HG02588 (cell line): ENCODE data around the gene ATP2C2.
"Not testable (repeated sequence)": the region's sequence is repeated elsewhere in the genome, so short reads cannot be mapped to it uniquely, and the experiment has no call there.

Source experiments
- ATAC-seq: cut with Tn5 transposase; IDR thresholded peaks from one replicate; pipeline ENCODE4 v1.9.1; 2021; ENCODE audit warnings: mild to moderate bottlenecking, moderate library complexity; ENCODE audit not compliant: unreplicated experiment

ATP2C2 gene

DNA sequence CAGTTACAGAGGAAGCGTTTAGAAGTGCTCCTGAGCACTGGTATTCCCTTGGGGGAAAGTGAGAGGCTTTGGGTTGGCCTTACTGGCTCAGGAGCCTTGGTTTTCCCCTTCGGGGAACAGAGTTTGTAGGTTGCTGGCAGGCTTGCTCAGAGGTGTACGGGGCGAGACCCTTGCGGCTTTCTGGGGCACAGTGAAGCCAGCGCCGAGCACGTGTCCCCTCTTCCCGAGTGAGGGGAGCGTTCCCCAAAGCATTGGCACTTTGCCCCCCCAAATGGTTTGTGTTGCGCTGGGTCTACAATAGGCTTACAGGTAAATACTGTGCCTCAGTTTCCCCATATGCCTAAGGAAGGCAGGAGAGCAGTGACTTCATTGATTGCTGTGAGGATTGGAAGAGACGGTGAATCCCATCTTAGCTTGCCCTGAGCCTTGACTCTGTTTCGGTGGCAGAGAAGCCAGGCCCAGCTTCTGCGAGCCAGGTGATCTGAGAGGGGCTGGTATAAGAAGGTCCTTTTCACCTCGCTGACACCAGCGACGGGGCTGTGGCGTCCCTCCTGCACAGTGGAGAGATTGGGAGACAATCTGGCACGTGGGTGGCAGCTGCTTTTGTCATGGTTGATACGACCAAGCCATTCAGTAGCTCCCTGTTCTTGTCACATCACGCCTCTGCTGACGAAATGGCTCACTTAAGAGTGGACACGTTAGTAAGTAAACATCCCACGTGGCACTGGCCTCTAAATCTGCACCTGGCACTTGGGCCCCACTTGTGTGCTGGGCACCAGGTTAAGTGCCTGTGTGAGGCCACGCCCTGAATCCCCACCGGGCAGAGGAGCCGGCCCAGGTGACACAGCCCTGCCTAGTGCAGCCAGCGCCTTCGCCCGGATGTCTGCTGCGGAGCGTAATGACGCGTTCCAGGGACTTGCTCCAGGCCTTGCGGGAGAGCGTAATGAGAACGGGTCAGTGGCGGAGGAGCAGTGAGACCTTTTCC lies 81.1 kb downstream of the ATP2C2 start:
- no peak for ATAC-seq

DNA sequence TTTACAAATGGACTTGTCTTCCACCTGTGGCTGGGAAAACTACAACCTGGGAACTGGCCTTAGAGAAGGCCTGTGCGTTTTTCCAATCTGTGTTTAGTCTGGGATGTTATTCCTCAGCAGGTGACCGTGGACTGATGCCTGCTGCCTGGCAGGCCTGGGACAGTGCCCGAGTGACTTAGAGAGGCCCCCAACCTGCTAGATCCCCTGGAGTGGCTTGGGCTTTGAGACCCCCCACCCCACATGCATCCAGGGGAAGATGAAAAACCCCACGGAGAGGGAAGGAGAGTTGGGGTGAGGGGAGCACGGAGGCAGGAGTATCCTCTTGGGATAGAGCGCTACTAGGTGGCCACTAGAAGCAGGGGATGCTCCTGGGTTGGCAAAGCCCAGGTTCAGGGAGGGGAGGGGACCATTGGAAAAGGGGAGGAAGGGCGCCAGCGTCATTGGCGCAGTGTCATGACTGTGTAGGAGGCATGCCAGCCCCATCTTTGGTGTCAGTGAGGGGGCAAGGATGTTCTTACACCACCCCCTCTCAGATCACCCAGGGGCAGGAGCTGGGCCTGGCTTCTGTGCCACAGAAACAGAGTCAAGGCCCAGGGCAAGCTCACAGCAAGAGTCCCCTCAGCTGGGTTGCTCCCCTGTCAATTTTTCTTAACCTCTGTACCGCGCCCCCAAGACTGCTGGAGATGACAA lies 82.0 kb downstream of the ATP2C2 start:
- ATAC-seq, result no peak

DNA sequence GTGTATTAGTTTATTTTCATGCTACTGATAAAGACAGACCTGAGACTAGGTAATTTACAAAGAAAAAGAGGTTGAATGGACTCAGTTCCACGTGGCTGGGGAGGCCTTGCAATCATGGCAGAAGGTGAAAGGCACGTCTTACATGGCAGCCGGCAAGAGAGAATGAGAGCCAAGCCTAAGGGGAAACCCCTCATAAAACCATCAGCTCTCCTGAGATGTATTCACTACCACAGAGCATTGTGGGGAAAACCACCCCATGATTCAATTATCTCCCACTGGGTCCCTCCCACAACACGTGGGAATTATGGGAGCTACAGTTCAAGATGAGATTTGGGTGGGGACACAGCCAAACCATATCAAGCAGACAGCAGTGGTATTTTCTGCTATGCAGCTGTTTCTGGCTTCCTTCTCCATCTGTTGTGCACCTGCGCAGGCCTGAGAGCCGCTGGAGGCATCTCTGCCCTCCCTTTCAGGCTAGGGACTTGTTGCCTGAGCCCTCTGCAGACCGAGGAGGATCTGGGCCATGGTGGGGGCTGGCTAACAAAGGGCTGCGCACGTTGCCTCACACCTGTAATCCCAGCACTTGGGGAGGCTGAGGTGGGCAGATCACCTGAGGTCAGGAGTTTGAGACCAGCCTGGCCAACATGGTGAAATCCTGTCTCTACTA lies 82.8 kb downstream of the ATP2C2 start:
- not testable (repeated sequence) for ATAC-seq

DNA sequence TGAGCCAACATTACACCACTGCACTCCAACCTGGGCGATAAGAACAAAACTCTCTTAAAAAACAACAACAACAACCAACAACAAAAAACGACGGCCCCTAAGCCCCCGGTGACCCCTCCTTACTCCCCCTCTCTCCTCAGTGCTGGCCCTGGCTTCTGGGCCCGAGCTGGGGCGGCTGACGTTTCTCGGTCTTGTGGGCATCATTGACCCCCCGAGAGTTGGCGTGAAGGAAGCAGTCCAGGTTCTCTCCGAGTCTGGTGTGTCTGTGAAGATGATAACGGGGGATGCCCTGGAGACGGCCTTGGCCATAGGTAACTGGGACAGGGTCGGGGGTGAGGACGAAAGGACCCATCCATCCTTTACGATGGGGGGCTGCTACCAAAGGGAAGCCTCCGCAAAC lies 83.4 kb downstream of the ATP2C2 start:
- ATAC-seq, result no peak

DNA sequence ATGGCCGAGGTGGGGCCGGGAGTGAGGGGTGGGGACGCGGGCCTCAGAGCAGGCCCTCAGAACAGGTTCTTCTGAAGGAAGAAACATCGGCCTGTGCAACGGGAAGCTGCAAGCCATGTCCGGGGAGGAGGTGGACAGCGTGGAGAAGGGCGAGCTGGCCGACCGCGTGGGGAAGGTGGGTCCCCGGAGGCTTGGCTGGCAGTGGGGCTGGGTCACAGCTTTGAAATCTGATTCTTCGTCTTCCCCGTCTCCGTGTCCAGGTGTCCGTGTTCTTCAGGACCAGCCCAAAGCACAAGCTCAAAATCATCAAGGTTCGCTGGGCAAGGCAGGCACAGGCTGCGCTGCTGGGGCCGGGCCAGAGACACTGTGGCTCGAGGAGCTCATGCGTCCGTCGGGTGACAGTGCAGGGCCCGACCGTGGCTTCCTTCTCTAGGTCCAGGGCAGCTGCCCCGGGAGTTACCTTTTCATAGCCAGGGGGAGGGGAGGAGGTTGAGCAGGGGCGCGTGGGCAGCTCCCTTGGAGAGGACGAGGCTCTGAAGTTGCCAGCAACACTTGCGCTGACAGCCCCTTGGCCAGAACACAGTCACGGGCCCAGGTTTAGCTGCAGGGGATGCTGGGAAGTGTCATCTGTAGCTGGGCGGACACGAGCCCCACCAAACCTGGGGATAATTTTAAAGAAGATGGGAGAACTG lies 84.9 kb downstream of the ATP2C2 start:
- ATAC-seq, result no peak

DNA sequence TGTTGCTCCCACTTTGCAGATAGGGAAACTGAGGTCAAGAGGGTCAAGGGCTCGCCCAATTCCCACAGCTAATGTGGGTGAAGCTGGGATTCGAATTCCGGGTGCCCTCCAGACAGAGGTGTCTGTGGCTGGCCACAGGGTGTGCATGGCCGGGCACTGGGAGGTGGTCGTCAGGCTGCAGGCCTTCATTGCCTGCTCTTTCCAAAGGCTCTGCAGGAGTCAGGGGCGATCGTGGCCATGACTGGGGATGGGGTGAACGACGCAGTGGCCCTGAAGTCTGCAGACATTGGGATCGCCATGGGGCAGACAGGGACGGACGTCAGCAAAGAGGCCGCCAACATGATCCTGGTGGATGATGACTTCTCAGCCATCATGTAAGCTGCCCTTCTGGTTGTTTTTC lies 86.3 kb downstream of the ATP2C2 start:
- ATAC-seq, result no peak

DNA sequence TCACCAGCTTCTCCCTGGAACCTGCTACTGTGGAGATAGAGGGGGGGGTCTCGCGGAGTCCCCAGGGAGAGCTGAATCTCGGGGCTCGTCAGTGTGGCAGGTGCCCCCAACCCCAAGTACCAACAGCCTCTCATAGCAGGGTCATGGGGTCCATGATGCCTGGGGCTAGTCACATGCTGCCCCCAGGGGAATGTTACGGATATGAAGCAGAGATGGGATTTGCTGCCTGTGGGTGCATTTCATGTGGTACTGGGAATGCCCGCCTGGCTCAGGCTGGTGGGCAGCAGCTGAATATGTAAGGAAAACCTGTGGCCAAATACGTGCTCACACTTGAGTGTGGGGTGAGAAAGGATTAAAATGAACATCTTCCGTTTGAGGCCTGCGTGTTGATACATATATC lies 86.7 kb downstream of the ATP2C2 start:
- ATAC-seq, result no peak

DNA sequence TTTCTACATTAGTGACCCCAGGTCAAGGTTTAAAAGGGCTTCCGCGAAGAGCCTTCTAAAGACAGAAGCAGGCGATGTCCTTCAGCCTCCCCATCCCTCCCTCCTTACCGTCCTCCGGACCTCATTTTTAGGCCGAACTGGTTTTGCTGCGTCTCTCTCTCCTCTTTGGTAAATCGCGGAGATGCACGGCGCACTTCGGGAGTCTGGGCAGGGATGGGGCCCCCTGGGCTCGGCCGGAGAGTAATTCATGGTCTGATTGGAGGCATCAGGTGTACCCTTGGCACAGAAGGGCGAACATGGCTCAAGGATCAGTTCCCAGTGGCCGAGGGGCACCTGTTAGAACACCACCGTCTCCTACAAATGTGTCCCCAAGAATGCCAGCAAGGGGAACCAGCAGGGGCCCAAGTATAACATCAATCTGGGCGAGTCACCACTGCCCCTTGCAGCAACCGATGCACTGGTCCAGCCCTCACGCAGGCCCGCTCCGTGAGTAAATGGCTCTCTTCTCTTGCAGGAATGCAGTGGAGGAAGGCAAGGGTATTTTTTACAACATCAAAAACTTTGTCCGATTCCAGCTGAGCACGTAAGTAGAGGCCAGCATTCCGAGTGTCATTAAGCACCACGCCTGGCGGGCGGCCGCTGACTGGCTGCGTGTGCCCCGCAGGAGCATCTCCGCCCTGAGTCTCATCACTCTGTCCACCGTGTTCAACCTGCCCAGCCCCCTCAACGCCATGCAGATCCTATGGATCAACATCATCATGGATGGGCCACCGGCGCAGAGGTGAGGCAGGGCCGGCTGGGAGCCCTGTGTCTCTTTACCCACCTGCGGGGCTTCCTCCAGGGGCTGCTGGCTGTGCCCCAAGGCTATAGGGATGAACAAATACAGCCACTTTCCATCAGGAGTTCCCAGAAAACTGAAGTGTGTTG lies 90.5 kb downstream of the ATP2C2 start:
- no peak for ATAC-seq

DNA sequence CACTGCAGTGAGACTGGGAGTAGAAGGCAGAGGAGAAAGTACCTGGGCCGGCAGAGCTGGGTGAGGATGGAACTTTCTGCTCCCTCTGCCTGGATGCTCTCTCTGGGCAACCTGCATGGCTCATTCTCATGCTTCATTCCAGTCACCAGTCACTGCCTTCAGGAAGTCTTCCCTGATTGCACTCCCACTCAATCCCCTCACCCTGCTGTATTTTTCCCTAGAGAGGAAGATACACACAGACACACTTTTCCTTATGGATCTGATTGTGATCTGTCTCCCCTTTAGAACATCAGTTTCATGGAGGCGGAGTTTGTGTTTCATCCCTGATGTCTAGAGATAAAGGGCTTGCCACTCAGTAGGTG lies 91.2 kb downstream of the ATP2C2 start:
- ATAC-seq, result no peak

DNA sequence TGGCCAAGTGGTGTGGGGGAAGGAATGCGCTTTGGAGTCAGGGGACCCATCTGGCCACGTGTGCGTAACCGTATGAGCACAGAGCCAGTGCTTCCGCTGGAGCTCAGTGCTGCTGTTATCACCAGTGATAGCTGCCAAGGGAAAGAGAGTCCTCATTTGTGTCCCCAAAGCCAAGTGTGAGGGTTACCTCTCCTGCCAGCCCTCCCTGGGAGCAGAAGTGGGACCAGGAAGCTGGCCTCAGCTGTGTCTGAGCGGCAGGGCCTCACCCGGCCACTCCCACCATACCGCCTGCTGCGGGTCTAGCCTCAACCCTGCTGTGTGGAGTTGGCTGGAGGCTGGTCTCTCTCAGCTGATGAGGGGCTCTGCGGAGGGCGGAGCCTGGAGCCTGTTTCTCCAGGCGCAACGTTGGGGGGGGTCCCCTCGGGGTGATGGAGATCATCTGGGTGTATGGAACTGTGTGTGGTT lies 91.6 kb downstream of the ATP2C2 start:
- no peak for ATAC-seq

DNA sequence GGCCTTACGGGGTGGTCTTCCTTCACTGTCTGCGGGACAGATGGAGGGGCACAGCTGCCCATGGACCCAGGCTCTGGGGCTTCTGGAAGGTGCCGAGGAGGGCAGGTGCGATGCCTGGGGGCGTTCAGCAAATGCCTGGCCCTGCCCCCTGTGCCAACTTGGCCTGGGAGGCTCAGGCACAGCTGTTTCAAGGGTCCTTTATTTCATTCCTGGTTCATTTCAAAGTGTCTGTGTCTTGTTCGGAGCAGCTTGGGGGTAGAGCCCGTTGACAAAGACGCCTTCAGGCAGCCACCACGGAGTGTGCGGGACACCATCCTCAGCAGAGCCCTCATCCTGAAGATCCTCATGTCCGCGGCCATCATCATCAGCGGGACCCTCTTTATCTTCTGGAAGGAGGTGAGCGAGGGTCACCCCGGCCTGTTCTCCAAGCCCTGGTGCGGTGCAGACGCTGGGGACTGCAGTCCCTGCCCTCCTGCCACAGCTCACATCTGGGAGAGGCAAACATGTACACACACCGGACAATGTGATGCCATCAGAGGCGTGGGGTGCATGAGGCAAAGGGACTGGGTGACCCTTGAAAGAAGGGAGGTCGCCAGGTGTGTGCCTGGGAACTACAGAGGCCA lies 92.2 kb downstream of the ATP2C2 start:
- no peak for ATAC-seq

DNA sequence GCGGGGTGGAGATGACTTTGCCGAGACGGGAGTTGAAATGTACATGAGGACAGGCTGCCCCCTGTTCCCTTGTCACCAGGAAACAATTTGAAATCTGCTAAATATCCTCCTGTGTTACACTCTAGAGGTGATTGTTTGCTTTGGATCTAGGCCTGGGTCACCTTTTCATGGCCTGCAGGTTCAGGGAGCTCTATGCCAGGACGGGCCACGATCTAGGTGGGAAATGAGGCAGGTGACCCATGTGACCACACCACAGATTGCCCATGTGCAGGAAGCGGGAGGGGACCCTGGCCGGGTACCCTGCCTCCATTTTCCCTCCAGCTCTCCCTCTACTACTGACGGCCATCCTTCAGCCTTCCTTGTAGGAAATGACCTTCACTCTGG lies 92.7 kb downstream of the ATP2C2 start:
- ATAC-seq, result no peak

DNA sequence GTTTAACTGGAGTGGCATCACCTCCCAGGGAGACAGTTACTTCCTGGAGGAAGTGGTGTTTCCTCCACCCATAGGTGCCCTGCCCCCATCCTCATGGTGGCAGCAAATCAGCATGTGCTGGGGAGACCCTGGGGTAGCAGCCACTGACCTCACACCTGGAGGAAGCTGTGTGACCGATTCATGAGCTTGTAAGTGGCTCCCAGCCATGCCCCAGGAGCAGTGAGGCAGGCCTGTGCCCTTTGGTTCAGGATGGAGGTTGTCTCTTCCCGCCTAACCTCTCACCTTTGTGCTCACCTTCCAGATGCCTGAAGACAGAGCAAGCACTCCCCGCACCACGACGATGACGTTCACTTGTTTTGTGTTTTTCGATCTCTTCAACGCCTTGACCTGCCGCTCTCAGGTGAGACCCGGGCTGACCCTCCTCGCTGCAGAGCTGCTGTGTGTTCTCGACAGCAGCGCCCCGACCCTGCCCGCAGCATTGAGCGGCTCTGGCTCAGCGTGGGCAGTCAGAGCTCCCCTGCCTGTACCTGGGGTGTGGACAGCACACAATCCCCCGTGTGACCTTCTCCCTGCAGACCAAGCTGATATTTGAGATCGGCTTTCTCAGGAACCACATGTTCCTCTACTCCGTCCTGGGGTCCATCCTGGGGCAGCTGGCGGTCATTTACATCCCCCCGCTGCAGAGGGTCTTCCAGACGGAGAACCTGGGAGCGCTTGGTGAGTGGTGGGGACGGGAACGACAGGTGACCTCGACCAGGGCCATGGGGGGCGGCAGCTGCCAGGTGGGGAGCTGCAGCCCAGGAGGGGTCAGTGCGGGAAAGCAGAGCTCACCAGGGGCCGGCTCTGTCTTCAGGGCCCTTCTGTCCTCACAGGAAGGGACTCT lies 93.3 kb downstream of the ATP2C2 start:
- ATAC-seq, result no peak

DNA sequence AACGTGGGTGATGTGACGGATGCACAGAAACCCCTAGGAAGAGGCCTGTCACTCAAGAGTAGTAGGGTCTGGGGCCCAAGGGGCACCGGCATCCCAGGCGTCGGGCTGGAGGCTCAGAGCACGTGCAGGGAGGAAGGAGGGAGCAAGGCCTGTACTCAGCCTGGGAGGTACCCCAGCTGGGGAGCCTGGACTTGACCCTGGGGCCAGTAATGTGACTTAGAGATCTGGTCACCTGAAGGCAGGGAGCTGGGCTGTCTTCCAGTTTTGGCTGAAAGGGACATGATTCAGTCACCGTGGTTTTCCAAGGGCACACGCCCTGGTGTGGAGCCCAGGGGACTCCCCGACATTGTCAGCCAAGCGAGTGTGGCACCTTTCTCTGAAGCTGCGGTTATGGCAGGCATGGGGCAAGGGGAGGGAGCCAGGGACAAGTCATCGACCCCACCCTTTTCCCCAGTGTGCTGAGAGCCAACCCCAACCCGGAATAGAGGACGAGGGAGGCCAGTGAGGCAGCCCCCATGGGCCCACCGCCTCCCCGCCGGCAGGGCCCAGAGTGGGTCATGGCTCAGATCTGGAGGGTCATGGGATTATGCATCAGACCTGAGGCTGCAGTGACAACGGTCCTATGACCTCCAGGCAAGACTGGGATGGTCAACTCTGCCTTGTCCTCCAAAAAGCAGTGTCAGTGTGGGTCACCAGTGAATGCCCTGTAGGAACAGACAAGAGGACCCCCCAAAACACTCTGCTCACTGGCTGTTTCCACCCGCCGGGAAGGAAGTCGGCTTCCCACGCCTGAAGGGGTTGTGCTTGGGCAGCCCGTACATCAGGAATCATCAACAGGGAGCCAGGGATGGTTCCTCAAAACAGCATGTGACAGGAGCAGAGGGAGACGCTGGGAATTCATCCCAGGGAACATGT lies 94.2 kb downstream of the ATP2C2 start:
- ATAC-seq, result no peak

DNA sequence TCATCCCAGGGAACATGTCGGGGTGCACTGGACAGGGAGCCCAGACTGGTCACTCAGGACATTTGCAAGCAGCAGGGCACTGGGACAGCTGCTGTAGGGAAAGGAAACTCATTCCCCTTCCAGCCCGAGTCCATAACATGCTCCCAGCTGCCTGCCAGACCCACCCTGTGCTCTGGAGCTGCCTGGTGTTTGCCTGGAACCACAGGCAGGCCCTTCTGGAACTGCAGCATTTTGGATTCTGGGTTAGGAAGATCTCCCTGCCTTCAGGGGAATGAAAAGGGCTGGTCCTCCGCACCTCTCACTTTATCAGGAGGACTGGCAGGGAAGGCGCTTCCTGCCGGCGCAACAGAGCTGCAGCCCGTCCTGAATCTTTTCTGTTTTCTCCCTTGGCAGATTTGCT lies 94.9 kb downstream of the ATP2C2 start:
- no peak for ATAC-seq

DNA sequence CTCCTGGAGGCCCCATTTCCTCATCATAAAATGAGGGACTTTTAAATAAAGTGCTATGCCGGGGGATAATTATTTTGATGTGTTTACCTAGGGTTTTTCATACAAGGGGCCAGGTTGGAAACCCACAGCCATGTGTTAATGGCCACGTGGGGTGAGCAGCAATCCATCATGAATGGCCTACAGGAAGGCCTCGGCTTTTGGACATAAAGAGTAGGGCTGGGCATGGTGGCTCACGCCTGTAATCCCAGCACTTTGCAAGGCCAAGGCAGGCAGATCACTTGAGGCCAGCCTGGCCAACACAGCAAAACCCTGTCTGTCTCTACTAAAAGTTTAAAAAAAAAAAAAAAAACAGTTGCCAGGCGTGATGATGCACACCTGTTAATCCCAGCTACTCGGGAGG lies 95.8 kb downstream of the ATP2C2 start:
- ATAC-seq, result no peak

DNA sequence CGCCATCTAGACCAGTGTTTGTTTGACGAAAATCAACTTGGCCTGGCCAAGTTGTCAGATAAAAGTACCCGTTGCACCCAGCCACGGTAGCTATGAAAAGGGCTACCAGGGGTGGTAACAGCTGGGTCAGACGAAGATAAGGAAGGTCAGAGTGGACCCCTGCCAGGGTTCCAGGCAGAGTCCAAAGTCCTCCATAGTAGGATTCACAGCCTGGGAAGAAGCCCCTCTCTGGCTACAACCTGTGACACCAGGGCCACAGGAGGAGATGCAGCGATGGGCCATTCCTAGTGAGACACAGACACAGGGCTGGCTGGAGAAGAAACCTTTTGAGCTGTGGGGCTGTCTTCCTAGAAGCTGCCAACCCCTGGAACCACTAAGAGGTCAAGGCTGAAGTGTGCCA lies 96.8 kb downstream of the ATP2C2 start:
- ATAC-seq, result no peak

DNA sequence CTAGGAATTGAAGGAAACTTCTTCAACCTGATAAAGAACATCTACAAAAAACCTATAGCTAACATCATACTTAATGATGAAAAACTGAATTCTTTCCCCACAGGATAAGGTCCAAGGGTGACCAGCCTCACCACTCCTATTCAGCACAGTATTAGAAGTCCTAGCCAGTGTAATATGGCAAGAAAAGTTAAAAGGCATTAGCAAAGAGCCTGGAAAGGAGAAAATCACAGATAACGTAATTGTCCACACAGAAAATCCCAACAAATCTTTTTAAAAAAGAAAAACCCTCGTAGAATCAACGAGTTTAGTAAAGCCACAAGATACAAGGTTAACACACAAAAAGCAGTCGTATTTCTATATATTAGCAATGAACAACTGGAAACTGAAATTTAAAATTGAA lies 98.4 kb downstream of the ATP2C2 start:
- ATAC-seq, result no peak
